ENCODE results near the gene DHRS11. TPM values are rescaled to one million over a fixed set of nuclear protein-coding genes. Genes with fewer than 3 reads are reported as not detected.

Gene DHRS11
- total RNA-seq, 4 donors from 2014 or later = 93.1 to 307 (median 214) TPM

- peaks cover 22% of the 10 kb centered on the region for H3K27me3 ChIP-seq
- no peak overlapping the region for H3K4me3 ChIP-seq
- H3K9me3 ChIP-seq = no peaks in the 10 kb centered on the region
- WGBS, 2 donors (ENCODE audit: low coverage in 1 of 2) = 67% methylated on average over 4 of the region's 4 CpGs; no CpG with 5 or more reads in 1 of the 2 donors
- H3K4me1 ChIP-seq = peaks cover 0 to 6% (median 3%) of the 10 kb centered on the region in 4 donors
- intact Hi-C loops (cut with DNase I; ENCODE audit: low total_unique reads) (no loop called here), in situ Hi-C loops (cut with MboI; ENCODE audit: low pct_ligation_motif_present in 1 of 4, low pct_unique_long_range_greater_than_20kb in 1 of 4, low sequenced_read_pairs in 3 of 4) (loop anchor here in 2 of 4 donors (10.0 to 25.0 kb wide), 3 partner anchors 442 to 774 kb away; partner anchors contain the start of gene C17orf78 (in 2 of the 2))
- TF ChIP-seq POLR2AphosphoS5 (IDR thresholded peaks at IDR 0.05) (no peak), EP300 (IDR thresholded peaks at IDR 0.05; ENCODE audit: low read depth) (no peak), POLR2A (IDR thresholded peaks at IDR 0.05) (no peak)
- TF ChIP-seq, protein P1, sequence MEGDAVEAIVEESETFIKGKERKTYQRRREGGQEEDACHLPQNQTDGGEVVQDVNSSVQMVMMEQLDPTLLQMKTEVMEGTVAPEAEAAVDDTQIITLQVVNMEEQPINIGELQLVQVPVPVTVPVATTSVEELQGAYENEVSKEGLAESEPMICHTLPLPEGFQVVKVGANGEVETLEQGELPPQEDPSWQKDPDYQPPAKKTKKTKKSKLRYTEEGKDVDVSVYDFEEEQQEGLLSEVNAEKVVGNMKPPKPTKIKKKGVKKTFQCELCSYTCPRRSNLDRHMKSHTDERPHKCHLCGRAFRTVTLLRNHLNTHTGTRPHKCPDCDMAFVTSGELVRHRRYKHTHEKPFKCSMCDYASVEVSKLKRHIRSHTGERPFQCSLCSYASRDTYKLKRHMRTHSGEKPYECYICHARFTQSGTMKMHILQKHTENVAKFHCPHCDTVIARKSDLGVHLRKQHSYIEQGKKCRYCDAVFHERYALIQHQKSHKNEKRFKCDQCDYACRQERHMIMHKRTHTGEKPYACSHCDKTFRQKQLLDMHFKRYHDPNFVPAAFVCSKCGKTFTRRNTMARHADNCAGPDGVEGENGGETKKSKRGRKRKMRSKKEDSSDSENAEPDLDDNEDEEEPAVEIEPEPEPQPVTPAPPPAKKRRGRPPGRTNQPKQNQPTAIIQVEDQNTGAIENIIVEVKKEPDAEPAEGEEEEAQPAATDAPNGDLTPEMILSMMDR (IDR thresholded peaks at IDR 0.05) = no peak
- no peak for DNase-seq
- H3K36me3 ChIP-seq = no peaks in the 10 kb centered on the region
- no peak overlapping the region for H3K27ac ChIP-seq
Measured at GRCh38 chr17:36613155-36613554, 21.5 kb downstream of the DHRS11 start.

GRCh38 chr17:36614081-36614480, 22.4 kb downstream of the DHRS11 start:
- H3K27ac ChIP-seq = no peak overlapping the region
- H3K36me3 ChIP-seq = no peaks in the 10 kb centered on the region
- intact Hi-C loops (cut with DNase I; ENCODE audit: low total_unique reads) (no loop called here), in situ Hi-C loops (cut with MboI; ENCODE audit: low pct_ligation_motif_present in 1 of 4, low pct_unique_long_range_greater_than_20kb in 1 of 4, low sequenced_read_pairs in 3 of 4) (loop anchor here in 2 of 4 donors (10.0 to 25.0 kb wide), 3 partner anchors 441 to 773 kb away; partner anchors contain the start of gene C17orf78 (in 2 of the 2))
- no peak for DNase-seq
- TF ChIP-seq POLR2AphosphoS5 (IDR thresholded peaks at IDR 0.05) (no peak), EP300 (IDR thresholded peaks at IDR 0.05; ENCODE audit: low read depth) (no peak), POLR2A (IDR thresholded peaks at IDR 0.05) (no peak)
- TF ChIP-seq, protein P1 (IDR thresholded peaks at IDR 0.05) = no peak
- 76 to 80% methylated on average over 5 to 7 of the region's 7 CpGs for WGBS, 2 donors (ENCODE audit: low coverage in 1 of 2)
- no peaks in the 10 kb centered on the region for H3K9me3 ChIP-seq
- no peak overlapping the region for H3K4me3 ChIP-seq
- H3K4me1 ChIP-seq = peaks cover 0 to 2% (median 0%) of the 10 kb centered on the region in 4 donors
- H3K27me3 ChIP-seq = peaks cover 22% of the 10 kb centered on the region

DNA sequence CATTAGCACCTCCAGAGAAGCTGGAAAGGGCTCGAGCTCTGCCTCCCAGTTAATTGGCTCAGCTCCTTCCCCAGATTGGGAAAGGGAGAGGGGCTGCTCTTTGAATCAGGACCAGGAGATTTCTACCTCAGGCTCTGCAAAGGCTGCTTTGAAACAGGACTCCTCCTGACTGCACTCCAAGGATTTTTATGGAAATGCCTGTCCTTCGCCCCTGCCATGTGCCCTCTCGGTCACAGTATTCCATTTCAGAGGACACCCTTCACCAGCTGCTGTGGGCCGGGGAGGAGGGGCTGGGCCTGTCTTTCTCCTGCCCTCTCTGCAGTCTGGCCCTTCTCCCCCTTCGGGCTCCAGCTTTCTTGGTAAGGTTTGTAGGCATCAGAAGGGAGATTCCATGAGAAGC, 23.3 kb downstream of the DHRS11 start:
- Histone ChIP-seq H3K27me3 (peaks cover 22% of the 10 kb centered on the region), H3K4me3 (no peak overlapping the region), H3K27ac (no peak overlapping the region), H3K9me3 (no peaks in the 10 kb centered on the region), H3K36me3 (no peaks in the 10 kb centered on the region), H3K4me1 (no peaks in the 10 kb centered on the region)
- TF ChIP-seq EP300 (IDR thresholded peaks at IDR 0.05; ENCODE audit: low read depth) = no peak
- TF ChIP-seq POLR2A (IDR thresholded peaks at IDR 0.05) = no peak
- no peak for TF ChIP-seq POLR2AphosphoS5 (IDR thresholded peaks at IDR 0.05)
- TF ChIP-seq, protein P1 (IDR thresholded peaks at IDR 0.05) = no peak
- intact Hi-C loops (cut with DNase I; ENCODE audit: low total_unique reads) = no loop called here
- no peak for DNase-seq
- 67 to 100% methylated on average over 1 to 5 of the region's 5 CpGs for WGBS, 2 donors (ENCODE audit: low coverage in 1 of 2)
- in situ Hi-C loops (cut with MboI; ENCODE audit: low pct_ligation_motif_present in 1 of 4, low pct_unique_long_range_greater_than_20kb in 1 of 4, low sequenced_read_pairs in 3 of 4) = loop anchor here in 2 of 4 donors (10.0 to 25.0 kb wide), 3 partner anchors 440 to 772 kb away; partner anchors contain the start of gene C17orf78 (in 2 of the 2)

- no peak for DNase-seq
- in situ Hi-C loops (cut with MboI; ENCODE audit: low pct_ligation_motif_present in 1 of 4, low pct_unique_long_range_greater_than_20kb in 1 of 4, low sequenced_read_pairs in 3 of 4) = loop anchor here in 2 of 4 donors (10.0 to 25.0 kb wide), 3 partner anchors 438 to 771 kb away; partner anchors contain the start of gene C17orf78 (in 2 of the 2)
- Histone ChIP-seq H3K4me3 (no peak overlapping the region), H3K9me3 (no peaks in the 10 kb centered on the region), H3K27ac (no peak overlapping the region), H3K4me1 (no peaks in the 10 kb centered on the region), H3K27me3 (peaks cover 22% of the 10 kb centered on the region), H3K36me3 (no peaks in the 10 kb centered on the region)
- intact Hi-C loops (cut with DNase I; ENCODE audit: low total_unique reads) = no loop called here
- 85% methylated on average over 16 of the region's 16 CpGs; no CpG with 5 or more reads in 1 of the 2 donors for WGBS, 2 donors (ENCODE audit: low coverage in 1 of 2)
- TF ChIP-seq POLR2A (IDR thresholded peaks at IDR 0.05) (no peak), EP300 (IDR thresholded peaks at IDR 0.05; ENCODE audit: low read depth) (no peak), POLR2AphosphoS5 (IDR thresholded peaks at IDR 0.05) (no peak)
- TF ChIP-seq, protein P1 (IDR thresholded peaks at IDR 0.05) = no peak
Measured at GRCh38 chr17:36616061-36617029, 24.7 kb downstream of the DHRS11 start.
